ENCODE data around the gene TMEM72. TPM values are rescaled to one million over a fixed set of nuclear protein-coding genes. Genes with fewer than 3 reads are reported as not detected.
"Not testable (repeated sequence)": the region's sequence is repeated elsewhere in the genome, so short reads cannot be mapped to it uniquely, and the experiment has no call there.

TMEM72 gene
- total and polyA plus RNA-seq, 8 donors: 1.2 to 7.7 (median 2.4) TPM

DNA sequence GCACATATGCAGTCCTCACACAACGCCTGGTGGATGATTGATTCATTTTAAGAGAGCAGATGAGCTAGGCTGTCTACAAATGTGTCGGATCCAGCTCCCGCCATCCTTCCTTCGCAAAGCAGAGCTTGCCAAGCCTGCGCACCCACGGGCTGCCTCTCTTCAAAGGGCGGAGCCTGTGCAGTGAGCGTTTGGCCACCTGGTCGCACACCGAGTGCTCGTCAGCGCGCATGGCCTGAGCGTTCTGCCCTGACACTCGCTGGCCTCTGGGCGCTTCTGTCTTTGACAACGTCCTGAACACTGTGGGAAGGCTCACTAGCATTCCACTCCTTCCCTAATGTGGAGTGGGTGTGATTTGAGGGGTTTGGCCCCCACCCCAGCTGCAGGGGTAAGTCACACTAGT, 47.1 kb upstream of the TMEM72 start:
- H3K4me1 ChIP-seq: peaks cover 0 to 5% (median 4%) of the 10 kb centered on the region in 3 donors
- H3K4me3 ChIP-seq: peak overlapping the region in 3 of 4 donors; percentile 19 to 48 (median 41)
- WGBS, 2 donors: 40 to 56% methylated on average over 17 of the region's 17 CpGs
- TF ChIP-seq CTCF (IDR thresholded peaks at IDR 0.05): no peak
- DNase-seq (peak; percentile 60 to 90 (median 72)), ATAC-seq (peak; percentile 74 to 91 (median 84)), FAIRE-seq (no peak)
- peak overlapping the region in 3 of 4 donors; percentile 56 to 75 (median 71) for H3K27ac ChIP-seq
- intact Hi-C loops (cut with DNase I): loop anchor here in 2 of 3 donors (5.0 kb wide), 1 partner anchor 1192 kb away; no protein-coding TSS in a partner anchor
- H3K36me3 ChIP-seq: no peaks in the 10 kb centered on the region
- H3K9me3 ChIP-seq: no peaks in the 10 kb centered on the region
- H3K27me3 ChIP-seq: no peaks in the 10 kb centered on the region

DNA sequence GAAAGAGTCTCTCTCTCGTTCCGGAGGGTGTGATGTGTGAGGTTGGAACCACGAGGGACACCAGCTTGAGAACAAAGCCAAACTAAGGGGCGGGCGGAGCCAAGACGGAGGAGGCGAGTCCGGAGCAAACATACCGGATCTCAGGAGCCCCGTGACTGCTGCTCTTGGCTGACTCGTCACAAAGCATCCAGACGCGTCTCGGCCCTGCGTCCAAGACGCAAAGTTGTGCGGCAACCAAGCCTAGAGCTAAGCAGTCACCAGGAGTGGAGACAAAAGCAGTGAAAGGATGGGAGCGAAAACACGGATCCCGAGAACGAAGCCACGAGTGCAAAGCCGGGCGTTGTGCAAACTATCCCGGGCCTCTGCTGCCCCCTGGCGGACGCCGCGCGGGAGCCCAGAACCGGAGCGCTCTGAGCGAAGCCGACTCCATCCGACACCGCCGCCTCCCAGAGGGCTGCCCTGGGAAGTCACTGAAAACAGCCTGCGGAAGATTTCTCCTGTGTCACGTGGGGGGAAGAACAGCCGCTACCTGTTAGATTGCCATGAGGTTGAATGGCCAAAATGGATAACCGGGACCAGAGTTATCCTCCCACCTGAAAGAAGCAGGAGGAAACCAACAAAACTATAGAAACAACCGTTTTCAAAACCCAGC, 46.4 kb upstream of the TMEM72 start:
- Histone ChIP-seq H3K4me1 (peaks cover 0 to 5% (median 4%) of the 10 kb centered on the region in 3 donors), H3K27ac (peak overlapping the region in 3 of 4 donors; percentile 56 to 75 (median 71)), H3K36me3 (no peaks in the 10 kb centered on the region), H3K4me3 (peak overlapping the region; percentile 5 to 48 (median 30)), H3K27me3 (no peaks in the 10 kb centered on the region), H3K9me3 (no peaks in the 10 kb centered on the region)
- DNase-seq (peak; percentile 87 to 100 (median 96)), FAIRE-seq (no peak), ATAC-seq (peak; percentile 94 to 97 (median 96))
- WGBS, 2 donors: 1% methylated on average over 42 of the region's 42 CpGs
- intact Hi-C loops (cut with DNase I): loop anchor here in 2 of 3 donors (5.0 kb wide), 1 partner anchor 1192 kb away; no protein-coding TSS in a partner anchor
- peak; percentile 95 to 98 (median 98) for TF ChIP-seq CTCF (IDR thresholded peaks at IDR 0.05)

DNA sequence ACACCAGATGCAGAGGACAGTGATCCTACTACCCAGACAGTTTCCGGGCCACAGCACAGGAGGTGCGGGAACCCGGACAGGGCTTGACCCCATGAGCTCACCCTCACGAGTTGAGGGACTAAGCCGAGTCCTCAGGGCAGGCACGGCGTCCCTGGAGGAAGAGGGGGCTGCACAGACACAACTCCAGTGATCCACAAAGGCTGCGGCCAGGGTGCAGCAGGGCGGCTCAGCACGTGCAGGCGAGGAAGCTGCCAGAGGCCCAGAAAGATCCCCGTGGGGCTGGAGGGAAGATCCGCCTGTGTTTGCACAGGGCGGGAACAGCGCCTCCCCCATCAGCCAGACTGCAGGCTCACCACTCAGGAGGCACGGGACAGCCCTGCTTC, 45.9 kb upstream of the TMEM72 start:
- Histone ChIP-seq H3K36me3 (no peaks in the 10 kb centered on the region), H3K27ac (peak overlapping the region in 2 of 4 donors; percentile 71 to 75), H3K27me3 (no peaks in the 10 kb centered on the region), H3K9me3 (no peaks in the 10 kb centered on the region), H3K4me3 (peak overlapping the region in 1 of 4 donors; percentile 41), H3K4me1 (peaks cover 0 to 5% (median 4%) of the 10 kb centered on the region in 3 donors)
- DNase-seq (peak in 1 of 6 donors; percentile 54), ATAC-seq (peak in 1 of 4 donors; percentile 0), FAIRE-seq (no peak)
- 48 to 50% methylated on average over 16 of the region's 16 CpGs for WGBS, 2 donors
- no peak for TF ChIP-seq CTCF (IDR thresholded peaks at IDR 0.05)
- intact Hi-C loops (cut with DNase I): no loop called here

- FAIRE-seq; H3K36me3 ChIP-seq; H3K4me1 ChIP-seq; H3K27ac ChIP-seq; DNase-seq; H3K27me3 ChIP-seq; intact Hi-C loops (cut with DNase I); H3K9me3 ChIP-seq; H3K4me3 ChIP-seq; ATAC-seq: not testable (repeated sequence)
- WGBS, 2 donors: 85% methylated on average over 2 of the region's 2 CpGs
Measured at GRCh38 chr10:44866367-44866766, 44.8 kb upstream of the TMEM72 start.

GRCh38 chr10:44870031-44870430, 41.1 kb upstream of the TMEM72 start:
- Histone ChIP-seq H3K27ac (no peak overlapping the region), H3K4me3 (no peak overlapping the region), H3K4me1 (peaks cover 0 to 12% (median 6%) of the 10 kb centered on the region in 3 donors), H3K9me3 (no peaks in the 10 kb centered on the region), H3K36me3 (no peaks in the 10 kb centered on the region), H3K27me3 (no peaks in the 10 kb centered on the region)
- WGBS, 2 donors: 89 to 96% methylated on average over 6 of the region's 6 CpGs
- no peak for TF ChIP-seq CTCF (IDR thresholded peaks at IDR 0.05)
- FAIRE-seq (no peak), ATAC-seq (no peak), DNase-seq (no peak)
- intact Hi-C loops (cut with DNase I): no loop called here
